ENCODE results near the gene KANSL1. TPM values are rescaled to one million over a fixed set of nuclear protein-coding genes. Genes with fewer than 3 reads are reported as not detected.
"Not testable (repeated sequence)": the region's sequence is repeated elsewhere in the genome, so short reads cannot be mapped to it uniquely, and the experiment has no call there.

KANSL1 gene
- total RNA-seq, 1 donor from 2014 or later: 136 TPM

GRCh38 chr17:46184696-46185095, 8.5 kb downstream of the KANSL1 start:
- Histone ChIP-seq H4K20me1 (ENCODE audit: low read depth) (peaks cover 100% of the 10 kb centered on the region), H3F3A (ENCODE audit: low read depth) (peaks cover 11% of the 10 kb centered on the region), H3K27me3 (no peaks in the 10 kb centered on the region), H3K4me2 (no peak overlapping the region), H3K9ac (no peak overlapping the region), H3K79me2 (ENCODE audit: low read depth) (peaks cover 100% of the 10 kb centered on the region), H3K4me3 (no peak overlapping the region), H3K27ac (no peak overlapping the region), H3K4me1 (peaks cover 56% of the 10 kb centered on the region), H2AFZ (replicated peaks) (no peak overlapping the region), H3K36me3 (no peaks in the 10 kb centered on the region), H3K9me3 (ENCODE audit: low read depth) (no peaks in the 10 kb centered on the region)
- no peak overlapping the region for H3K27ac Mint-ChIP-seq
- peaks cover 50% of the 10 kb centered on the region for H3K4me1 Mint-ChIP-seq
- no peak for DNase-seq (ENCODE audit: low spot score)
- no peak overlapping the region for H3K4me3 Mint-ChIP-seq
- H3K36me3 Mint-ChIP-seq: peaks cover 16% of the 10 kb centered on the region
- no peak for TF ChIP-seq EZH2phosphoT487 (IDR thresholded peaks at IDR 0.05)
- no peak for TF ChIP-seq CTCF (IDR thresholded peaks at IDR 0.05)
- no peak for TF ChIP-seq EZH2 (IDR thresholded peaks at IDR 0.05)
- H3K9me3 Mint-ChIP-seq: no peaks in the 10 kb centered on the region
- H3K27me3 Mint-ChIP-seq (ENCODE audit: insufficient read depth, low read depth): peaks cover 2% of the 10 kb centered on the region

- Mint-ChIP-seq H3K36me3 (peaks cover 20% of the 10 kb centered on the region), H3K4me1 (peaks cover 49% of the 10 kb centered on the region)
- not testable (repeated sequence) for H3K9ac ChIP-seq; H3K27me3 ChIP-seq; H3K27ac Mint-ChIP-seq; H3K9me3 ChIP-seq (ENCODE audit: low read depth); DNase-seq (ENCODE audit: low spot score); H3K9me3 Mint-ChIP-seq; H3K4me3 ChIP-seq; H3K27me3 Mint-ChIP-seq (ENCODE audit: insufficient read depth, low read depth); H3K4me3 Mint-ChIP-seq; H3K27ac ChIP-seq; H3K36me3 ChIP-seq; H2AFZ ChIP-seq (replicated peaks); H3K4me2 ChIP-seq
- H3K79me2 ChIP-seq (ENCODE audit: low read depth): peaks cover 100% of the 10 kb centered on the region
- peaks cover 53% of the 10 kb centered on the region for H3K4me1 ChIP-seq
- H4K20me1 ChIP-seq (ENCODE audit: low read depth): peaks cover 100% of the 10 kb centered on the region
- H3F3A ChIP-seq (ENCODE audit: low read depth): peaks cover 11% of the 10 kb centered on the region
Measured at GRCh38 chr17:46183383-46183782, 9.8 kb downstream of the KANSL1 start.

GRCh38 chr17:46182961-46183360, 10.3 kb downstream of the KANSL1 start:
- no peak overlapping the region for H3K27ac ChIP-seq
- H3K79me2 ChIP-seq (ENCODE audit: low read depth): peaks cover 100% of the 10 kb centered on the region
- peaks cover 100% of the 10 kb centered on the region for H4K20me1 ChIP-seq (ENCODE audit: low read depth)
- H3K4me3 ChIP-seq: no peak overlapping the region
- peaks cover 49% of the 10 kb centered on the region for H3K4me1 ChIP-seq
- TF ChIP-seq CTCF (IDR thresholded peaks at IDR 0.05) (no peak), EZH2phosphoT487 (IDR thresholded peaks at IDR 0.05) (no peak), EZH2 (IDR thresholded peaks at IDR 0.05) (no peak)
- no peak overlapping the region for H3K4me2 ChIP-seq
- Mint-ChIP-seq H3K27me3 (ENCODE audit: insufficient read depth, low read depth) (peaks cover 2% of the 10 kb centered on the region), H3K9me3 (no peaks in the 10 kb centered on the region), H3K4me1 (peaks cover 45% of the 10 kb centered on the region), H3K4me3 (no peak overlapping the region), H3K27ac (peak overlapping the region; percentile 5), H3K36me3 (peaks cover 17% of the 10 kb centered on the region)
- no peaks in the 10 kb centered on the region for H3K9me3 ChIP-seq (ENCODE audit: low read depth)
- no peak overlapping the region for H2AFZ ChIP-seq (replicated peaks)
- peak; percentile 31 for DNase-seq (ENCODE audit: low spot score)
- H3K27me3 ChIP-seq: no peaks in the 10 kb centered on the region
- peaks cover 11% of the 10 kb centered on the region for H3F3A ChIP-seq (ENCODE audit: low read depth)
- H3K9ac ChIP-seq: no peak overlapping the region
- H3K36me3 ChIP-seq: no peaks in the 10 kb centered on the region

GRCh38 chr17:46181940-46182339, 11.3 kb downstream of the KANSL1 start:
- Histone ChIP-seq H2AFZ (replicated peaks) (no peak overlapping the region), H3K79me2 (ENCODE audit: low read depth) (peaks cover 100% of the 10 kb centered on the region), H4K20me1 (ENCODE audit: low read depth) (peaks cover 100% of the 10 kb centered on the region), H3K27me3 (no peaks in the 10 kb centered on the region), H3K9me3 (ENCODE audit: low read depth) (no peaks in the 10 kb centered on the region), H3F3A (ENCODE audit: low read depth) (peaks cover 11% of the 10 kb centered on the region), H3K27ac (no peak overlapping the region), H3K4me3 (no peak overlapping the region), H3K4me2 (no peak overlapping the region), H3K9ac (no peak overlapping the region), H3K36me3 (no peaks in the 10 kb centered on the region), H3K4me1 (peaks cover 39% of the 10 kb centered on the region)
- H3K27ac Mint-ChIP-seq: no peak overlapping the region
- H3K36me3 Mint-ChIP-seq: peaks cover 17% of the 10 kb centered on the region
- H3K4me1 Mint-ChIP-seq: peaks cover 36% of the 10 kb centered on the region
- H3K27me3 Mint-ChIP-seq (ENCODE audit: insufficient read depth, low read depth): peaks cover 2% of the 10 kb centered on the region
- no peak for TF ChIP-seq EZH2 (IDR thresholded peaks at IDR 0.05)
- TF ChIP-seq EZH2phosphoT487 (IDR thresholded peaks at IDR 0.05): no peak
- no peak for TF ChIP-seq CTCF (IDR thresholded peaks at IDR 0.05)
- DNase-seq (ENCODE audit: low spot score): no peak
- no peak overlapping the region for H3K4me3 Mint-ChIP-seq
- no peaks in the 10 kb centered on the region for H3K9me3 Mint-ChIP-seq

GRCh38 chr17:46181316-46181715, 11.9 kb downstream of the KANSL1 start:
- Mint-ChIP-seq H3K4me1 (peaks cover 35% of the 10 kb centered on the region), H3K36me3 (peaks cover 17% of the 10 kb centered on the region)
- not testable (repeated sequence) for H3K4me3 ChIP-seq; H2AFZ ChIP-seq (replicated peaks); DNase-seq (ENCODE audit: low spot score); H3K4me2 ChIP-seq; H3K4me3 Mint-ChIP-seq; H3K9me3 ChIP-seq (ENCODE audit: low read depth); H3K9me3 Mint-ChIP-seq; H3K27ac ChIP-seq; H3K27me3 Mint-ChIP-seq (ENCODE audit: insufficient read depth, low read depth); H3K9ac ChIP-seq; H3K27ac Mint-ChIP-seq; H3K36me3 ChIP-seq; H3K27me3 ChIP-seq
- H3F3A ChIP-seq (ENCODE audit: low read depth): peaks cover 11% of the 10 kb centered on the region
- peaks cover 100% of the 10 kb centered on the region for H3K79me2 ChIP-seq (ENCODE audit: low read depth)
- H3K4me1 ChIP-seq: peaks cover 33% of the 10 kb centered on the region
- H4K20me1 ChIP-seq (ENCODE audit: low read depth): peaks cover 100% of the 10 kb centered on the region
